ENCODE measurements around the gene PDZD2. TPM values are rescaled to one million over a fixed set of nuclear protein-coding genes. Genes with fewer than 3 reads are reported as not detected.
A peak's percentile ranks its signal among the peaks of the same experiment; 100 is the strongest.
"Not testable (repeated sequence)": the region's sequence is repeated elsewhere in the genome, so short reads cannot be mapped to it uniquely, and the experiment has no call there.

Gene PDZD2
- total RNA-seq, 1 donor from 2014 or later = 0.65 TPM

DNA sequence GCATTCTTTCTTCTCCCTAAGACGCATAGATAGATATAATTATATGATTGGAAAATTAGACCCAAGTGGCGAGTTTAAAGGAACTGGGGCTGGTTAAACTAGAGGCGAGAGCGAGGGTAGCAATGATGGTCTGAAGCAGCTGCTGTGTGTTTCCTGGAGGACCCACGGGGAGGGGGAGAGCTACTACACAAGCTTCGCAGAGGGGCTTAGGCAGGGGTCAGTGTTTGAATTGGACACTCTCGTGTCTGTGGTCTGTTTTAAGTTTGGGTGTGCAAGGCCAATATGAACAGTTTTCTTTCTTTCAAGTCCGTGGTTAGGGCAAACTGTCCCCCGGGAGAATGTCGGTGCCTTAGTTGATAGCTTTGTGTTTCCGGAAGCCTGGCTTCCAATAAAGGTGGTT, 43.1 kb downstream of the PDZD2 start:
- Mint-ChIP-seq H3K4me3 (no peak overlapping the region), H3K27ac (ENCODE audit: unreplicated experiment) (no peak overlapping the region), H3K9me3 (no peaks in the 10 kb centered on the region), H3K36me3 (ENCODE audit: low read depth) (no peaks in the 10 kb centered on the region), H3K4me1 (peaks cover 14% of the 10 kb centered on the region), H3K27me3 (ENCODE audit: low read depth) (no peaks in the 10 kb centered on the region)
- no peak for DNase-seq (ENCODE audit: low read depth, low spot score)
- TF ChIP-seq, protein P1, sequence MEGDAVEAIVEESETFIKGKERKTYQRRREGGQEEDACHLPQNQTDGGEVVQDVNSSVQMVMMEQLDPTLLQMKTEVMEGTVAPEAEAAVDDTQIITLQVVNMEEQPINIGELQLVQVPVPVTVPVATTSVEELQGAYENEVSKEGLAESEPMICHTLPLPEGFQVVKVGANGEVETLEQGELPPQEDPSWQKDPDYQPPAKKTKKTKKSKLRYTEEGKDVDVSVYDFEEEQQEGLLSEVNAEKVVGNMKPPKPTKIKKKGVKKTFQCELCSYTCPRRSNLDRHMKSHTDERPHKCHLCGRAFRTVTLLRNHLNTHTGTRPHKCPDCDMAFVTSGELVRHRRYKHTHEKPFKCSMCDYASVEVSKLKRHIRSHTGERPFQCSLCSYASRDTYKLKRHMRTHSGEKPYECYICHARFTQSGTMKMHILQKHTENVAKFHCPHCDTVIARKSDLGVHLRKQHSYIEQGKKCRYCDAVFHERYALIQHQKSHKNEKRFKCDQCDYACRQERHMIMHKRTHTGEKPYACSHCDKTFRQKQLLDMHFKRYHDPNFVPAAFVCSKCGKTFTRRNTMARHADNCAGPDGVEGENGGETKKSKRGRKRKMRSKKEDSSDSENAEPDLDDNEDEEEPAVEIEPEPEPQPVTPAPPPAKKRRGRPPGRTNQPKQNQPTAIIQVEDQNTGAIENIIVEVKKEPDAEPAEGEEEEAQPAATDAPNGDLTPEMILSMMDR (conservative IDR thresholded peaks at IDR 0.05) = no peak

DNA sequence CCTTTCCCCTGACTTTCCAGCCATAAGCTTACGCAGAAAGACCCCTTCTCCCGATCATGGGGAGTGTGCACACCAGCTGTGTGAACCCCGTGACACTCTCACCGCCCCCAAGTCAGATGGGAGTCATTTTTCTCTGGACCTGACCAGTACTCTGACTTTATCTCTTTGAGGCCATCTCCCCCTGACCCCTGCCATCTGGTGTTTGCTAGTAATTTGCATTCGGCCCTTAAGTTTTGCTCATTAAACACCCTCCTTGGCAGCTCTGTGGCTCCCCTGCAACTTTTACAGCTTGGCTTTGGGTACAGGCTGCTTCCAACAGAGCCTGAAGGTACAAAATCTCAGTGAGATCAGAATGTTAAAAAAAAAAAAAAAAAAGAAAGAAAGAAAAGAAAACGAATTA, 43.9 kb downstream of the PDZD2 start:
- Mint-ChIP-seq H3K36me3 (ENCODE audit: low read depth) (no peaks in the 10 kb centered on the region), H3K4me1 (peaks cover 14% of the 10 kb centered on the region), H3K27ac (ENCODE audit: unreplicated experiment) (no peak overlapping the region), H3K4me3 (no peak overlapping the region), H3K27me3 (ENCODE audit: low read depth) (no peaks in the 10 kb centered on the region), H3K9me3 (no peaks in the 10 kb centered on the region)
- TF ChIP-seq, protein P1 (conservative IDR thresholded peaks at IDR 0.05) = no peak
- DNase-seq (ENCODE audit: low read depth, low spot score) = no peak

DNA sequence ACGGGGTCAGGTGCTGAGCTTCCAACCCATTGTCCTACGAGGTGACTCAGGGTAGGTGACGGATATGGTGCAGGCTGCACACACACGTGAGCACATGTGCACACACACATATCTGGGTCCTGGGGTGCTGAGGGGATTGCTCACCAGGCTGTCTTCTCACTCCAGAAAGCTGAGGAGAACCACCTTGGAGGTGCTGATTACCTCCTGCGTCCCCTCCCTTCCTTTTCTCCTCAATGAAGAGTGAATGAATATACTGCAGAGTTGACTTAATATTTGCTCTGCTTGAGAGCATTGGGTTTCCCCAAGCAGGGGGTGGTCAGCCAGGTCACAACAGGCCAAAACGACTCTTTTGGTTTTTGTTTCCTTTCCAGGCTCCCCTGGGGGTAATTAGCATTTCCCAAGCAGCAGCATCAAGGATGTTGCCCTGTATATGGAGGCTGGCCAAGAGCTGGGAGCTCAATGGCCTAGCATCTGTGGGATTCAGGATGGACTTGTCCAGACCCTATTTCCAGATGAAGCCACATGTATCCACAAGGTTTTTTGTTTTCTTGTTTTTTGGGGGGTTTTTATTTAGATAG, 49.7 kb downstream of the PDZD2 start:
- H3K4me1 Mint-ChIP-seq = peaks cover 3% of the 10 kb centered on the region
- H3K4me3 Mint-ChIP-seq = no peak overlapping the region
- TF ChIP-seq, protein P1 (conservative IDR thresholded peaks at IDR 0.05) = no peak
- H3K36me3 Mint-ChIP-seq (ENCODE audit: low read depth) = no peaks in the 10 kb centered on the region
- H3K27me3 Mint-ChIP-seq (ENCODE audit: low read depth) = no peaks in the 10 kb centered on the region
- DNase-seq (ENCODE audit: low read depth, low spot score) = no peak
- H3K27ac Mint-ChIP-seq (ENCODE audit: unreplicated experiment) = no peak overlapping the region
- no peaks in the 10 kb centered on the region for H3K9me3 Mint-ChIP-seq

DNA sequence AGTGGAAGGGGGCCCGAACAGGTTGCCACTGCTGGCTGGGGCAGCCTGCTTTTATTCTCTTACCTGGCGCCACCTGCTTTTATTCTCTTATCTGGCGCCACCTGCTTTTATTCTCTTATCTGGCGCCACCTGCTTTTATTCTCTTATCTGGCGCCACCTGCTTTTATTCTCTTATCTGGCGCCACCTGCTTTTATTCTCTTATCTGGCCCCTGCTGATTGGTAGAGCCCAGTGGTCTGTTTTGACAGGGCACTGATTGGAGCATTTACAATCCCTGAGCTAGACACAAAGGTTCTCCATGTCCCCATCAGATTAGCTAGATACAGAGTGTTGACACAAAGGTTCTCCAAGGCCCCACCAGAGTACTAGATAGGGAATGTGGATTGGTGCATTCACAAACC, 52.5 kb downstream of the PDZD2 start:
- not testable (repeated sequence) for H3K4me3 Mint-ChIP-seq; H3K36me3 Mint-ChIP-seq (ENCODE audit: low read depth); H3K27me3 Mint-ChIP-seq (ENCODE audit: low read depth); DNase-seq (ENCODE audit: low read depth, low spot score); H3K4me1 Mint-ChIP-seq; H3K9me3 Mint-ChIP-seq; H3K27ac Mint-ChIP-seq (ENCODE audit: unreplicated experiment)

DNA sequence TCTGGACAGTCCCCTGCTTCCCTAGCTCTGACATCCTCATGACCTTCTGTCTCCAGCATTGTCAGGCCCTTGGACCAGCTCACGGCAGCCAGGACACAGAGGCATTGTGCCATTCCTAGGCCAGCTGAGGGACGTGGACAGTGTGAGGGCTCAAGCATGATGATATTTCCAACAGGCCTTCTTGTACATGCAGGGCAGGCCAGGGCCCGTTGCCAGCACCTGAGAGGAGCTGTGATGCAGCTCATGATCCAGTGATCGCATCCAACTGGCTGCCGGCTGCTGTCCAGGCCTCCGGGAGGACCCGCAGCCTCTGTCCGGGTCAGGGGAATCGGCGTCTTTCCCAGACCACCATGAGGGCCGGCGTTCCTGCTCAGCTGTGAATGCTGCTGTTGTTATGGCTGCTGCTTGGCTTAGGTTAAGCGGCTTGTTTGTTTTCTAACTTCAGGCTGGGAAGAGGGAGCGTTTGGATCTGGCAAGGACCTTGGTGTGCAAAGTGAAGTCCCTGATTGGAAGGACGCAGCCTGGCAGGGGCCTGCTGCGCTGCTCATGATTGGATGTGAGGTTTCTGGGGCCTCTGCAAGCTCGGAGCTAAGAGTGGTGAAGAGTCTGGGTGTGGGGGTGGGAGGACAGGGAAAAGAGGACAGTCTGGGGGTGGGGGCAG, 53.8 kb downstream of the PDZD2 start:
- Mint-ChIP-seq H3K4me3 (no peak overlapping the region), H3K27me3 (ENCODE audit: low read depth) (no peaks in the 10 kb centered on the region), H3K36me3 (ENCODE audit: low read depth) (no peaks in the 10 kb centered on the region), H3K4me1 (no peaks in the 10 kb centered on the region), H3K9me3 (no peaks in the 10 kb centered on the region), H3K27ac (ENCODE audit: unreplicated experiment) (no peak overlapping the region)
- DNase-seq (ENCODE audit: low read depth, low spot score) = no peak
- TF ChIP-seq, protein P1 (conservative IDR thresholded peaks at IDR 0.05) = no peak

DNA sequence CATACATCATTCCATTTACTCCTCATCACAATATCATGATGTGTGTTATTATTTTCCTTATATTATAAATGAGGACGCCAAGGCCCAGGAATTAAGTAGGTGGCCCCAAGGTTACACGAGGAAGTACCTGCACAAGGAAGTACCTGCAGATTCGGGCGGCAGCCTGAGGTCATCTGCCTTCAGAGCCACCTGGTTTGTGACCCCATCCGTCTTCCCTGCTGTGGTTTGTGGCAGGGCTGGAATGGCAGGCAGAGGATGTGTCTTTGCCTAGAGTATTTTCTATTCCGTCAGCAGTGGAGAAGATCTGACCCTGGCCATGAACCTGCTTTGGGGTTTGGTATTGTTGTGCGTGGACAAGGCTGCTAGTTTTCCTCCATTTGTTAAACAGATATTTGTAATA, 59.7 kb downstream of the PDZD2 start:
- no peak for DNase-seq (ENCODE audit: low read depth, low spot score)
- H3K27ac Mint-ChIP-seq (ENCODE audit: unreplicated experiment) = peak overlapping the region; percentile 3
- H3K4me1 Mint-ChIP-seq = peaks cover 6% of the 10 kb centered on the region
- H3K36me3 Mint-ChIP-seq (ENCODE audit: low read depth) = no peaks in the 10 kb centered on the region
- TF ChIP-seq, protein P1 (conservative IDR thresholded peaks at IDR 0.05) = no peak
- H3K27me3 Mint-ChIP-seq (ENCODE audit: low read depth) = no peaks in the 10 kb centered on the region
- no peaks in the 10 kb centered on the region for H3K9me3 Mint-ChIP-seq
- no peak overlapping the region for H3K4me3 Mint-ChIP-seq
